Kidney capillary endothelial cell (primary cell): ENCODE measurements around the gene HOXC9.

Experiments used
- DNase-seq: peaks from one replicate; pipeline ENCODE4 v3.0.0-alpha.2; 2018; ENCODE audit warnings: low spot score

Gene HOXC9

DNA sequence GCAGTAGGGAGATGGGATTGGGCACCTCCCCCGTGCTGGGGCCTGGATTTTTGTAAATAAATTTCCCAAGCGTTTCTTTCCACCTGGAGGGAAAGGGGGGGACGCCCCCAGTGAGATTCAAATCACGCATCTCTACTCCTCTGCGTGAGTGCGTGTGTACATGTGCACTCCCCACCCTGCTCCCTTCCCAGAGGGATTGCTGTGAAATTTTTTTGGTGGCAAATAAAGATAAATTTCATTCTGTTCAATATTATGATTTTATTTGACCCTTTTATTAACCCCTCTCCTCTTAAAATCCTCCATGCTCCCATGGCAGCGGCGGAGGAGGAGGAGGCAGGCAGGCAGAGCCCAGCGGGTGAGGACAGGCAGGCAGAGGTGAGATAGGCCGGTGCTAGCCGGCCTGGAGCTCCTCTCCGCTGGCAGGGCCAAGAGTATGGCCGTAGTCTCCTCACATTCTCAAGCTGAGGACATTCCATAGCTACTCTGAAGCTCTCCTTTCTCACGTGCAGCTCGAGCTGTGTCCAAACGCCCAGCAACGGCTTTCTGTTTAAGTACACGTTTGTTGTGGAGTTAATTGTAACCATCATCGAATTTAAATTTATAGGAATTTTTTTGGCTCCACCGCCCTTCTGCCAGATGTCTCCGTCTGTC lies 23.7 kb upstream of the HOXC9 start:
- DNase-seq, result no peak

DNA sequence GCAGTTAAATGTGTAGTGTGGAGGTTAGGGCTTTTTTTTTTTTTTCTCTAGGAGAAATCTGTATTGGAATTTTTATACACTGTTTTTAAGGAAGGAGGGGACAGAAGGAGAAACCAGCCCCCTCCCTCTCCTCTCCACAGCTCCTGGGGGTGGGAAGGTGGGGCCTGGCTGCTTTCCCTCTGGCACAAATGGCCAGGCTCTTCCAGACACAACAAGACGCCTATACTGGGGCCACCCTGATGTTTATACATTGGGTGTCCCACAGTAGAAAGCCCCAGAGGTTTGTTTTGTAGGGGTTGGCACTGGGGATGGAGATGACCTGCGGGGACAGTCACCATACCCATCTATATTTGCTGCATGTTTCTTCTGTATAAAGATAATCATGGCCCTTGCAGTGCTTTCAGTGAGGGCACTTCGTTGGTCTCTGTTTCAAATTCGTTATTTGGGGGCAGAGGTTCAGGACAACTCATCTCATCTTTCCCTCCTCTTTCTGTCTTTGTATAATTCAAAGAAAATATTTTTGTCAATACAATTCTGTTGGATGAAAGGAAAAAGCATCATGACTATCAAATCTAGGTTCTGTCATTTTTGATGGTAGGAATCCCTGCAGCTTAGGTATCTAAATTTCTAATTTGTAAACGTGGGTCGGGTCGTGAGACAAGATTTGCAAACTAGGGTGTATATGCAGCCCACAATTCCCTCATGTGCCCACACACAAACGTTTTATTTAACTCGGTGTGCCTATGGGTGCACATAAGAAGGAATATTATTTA lies 23.0 kb upstream of the HOXC9 start:
- no peak for DNase-seq

DNA sequence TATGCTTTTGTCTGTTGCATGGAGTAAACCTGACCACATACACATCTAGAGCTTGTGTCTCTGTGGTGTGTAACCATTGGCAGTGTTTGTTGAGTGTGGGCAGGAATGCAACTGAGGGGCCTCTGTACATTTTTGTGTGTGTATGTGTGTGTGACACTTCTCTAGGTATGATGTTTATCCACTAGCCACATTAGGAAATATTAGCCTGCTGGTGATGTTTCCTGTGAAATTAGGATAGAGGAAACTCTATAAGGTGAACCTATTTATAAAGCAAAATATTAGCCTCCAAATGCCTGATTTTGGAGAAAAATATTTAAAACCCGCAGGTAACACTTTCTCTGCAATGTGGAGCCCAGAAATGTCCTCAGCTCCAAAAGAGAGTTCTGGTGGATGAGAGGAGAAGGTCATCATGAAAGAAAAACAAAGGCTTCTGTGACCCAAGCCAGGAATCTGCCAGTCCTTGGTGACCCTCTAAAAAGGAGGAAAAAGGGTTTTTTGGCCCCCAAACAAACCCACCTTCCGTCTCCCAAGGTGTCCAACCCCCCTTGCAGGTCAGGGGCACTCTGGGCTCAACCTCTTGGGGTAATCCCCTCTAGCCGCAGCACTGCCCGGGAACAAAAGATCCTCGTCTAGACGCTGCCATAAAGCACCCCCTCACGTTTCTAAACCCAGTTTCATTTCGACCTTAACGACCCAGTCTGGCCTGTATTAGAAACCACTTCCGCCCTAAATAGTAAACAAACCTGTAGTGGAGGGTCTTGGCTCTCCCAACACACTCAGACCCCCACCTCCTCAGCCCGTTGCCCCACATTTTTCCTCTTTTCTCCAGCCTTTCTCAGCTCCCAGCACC lies 22.1 kb upstream of the HOXC9 start:
- no peak for DNase-seq

DNA sequence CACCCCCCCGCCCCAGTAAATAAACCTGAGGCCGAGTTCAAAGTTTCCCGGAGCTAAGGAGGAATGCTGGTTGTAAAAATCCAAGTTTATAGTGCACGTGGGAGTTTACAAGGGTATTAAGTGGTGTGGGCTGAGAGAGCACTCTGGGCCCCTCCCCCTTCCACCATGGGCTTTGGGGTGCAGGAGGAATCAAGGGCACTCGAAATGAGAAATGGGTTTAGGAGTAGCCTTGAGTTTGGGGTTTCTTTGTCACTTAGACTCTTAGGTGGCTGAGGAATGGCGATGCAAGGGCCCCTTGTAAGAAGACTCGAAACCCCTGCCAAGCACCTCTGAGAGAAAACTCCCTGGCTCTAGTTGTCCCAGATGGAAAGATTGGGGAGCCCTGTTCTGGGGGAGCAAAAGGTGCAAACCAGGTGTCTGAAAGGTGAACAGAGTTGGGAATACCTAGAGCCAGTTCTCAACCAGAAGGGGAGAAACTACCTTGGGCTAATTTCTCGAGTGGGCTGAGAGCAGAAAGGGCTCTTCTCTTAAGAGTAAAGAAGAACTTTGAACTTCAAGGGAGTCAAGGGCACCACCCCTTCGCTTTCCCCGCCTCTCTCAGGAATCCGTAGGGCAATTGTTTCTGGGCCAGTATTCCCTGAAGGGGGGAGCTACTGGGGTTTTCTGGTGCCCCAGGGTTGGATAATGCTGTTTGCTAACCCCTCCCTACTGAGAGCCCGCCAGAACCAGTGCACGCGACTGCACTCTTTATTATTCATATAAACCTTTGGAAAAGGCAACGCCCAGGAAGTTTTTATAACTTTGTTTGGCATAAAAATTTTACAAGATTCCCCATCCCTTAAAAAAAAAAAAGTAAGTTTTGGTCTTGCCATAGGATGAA lies 21.2 kb upstream of the HOXC9 start:
- no peak for DNase-seq

DNA sequence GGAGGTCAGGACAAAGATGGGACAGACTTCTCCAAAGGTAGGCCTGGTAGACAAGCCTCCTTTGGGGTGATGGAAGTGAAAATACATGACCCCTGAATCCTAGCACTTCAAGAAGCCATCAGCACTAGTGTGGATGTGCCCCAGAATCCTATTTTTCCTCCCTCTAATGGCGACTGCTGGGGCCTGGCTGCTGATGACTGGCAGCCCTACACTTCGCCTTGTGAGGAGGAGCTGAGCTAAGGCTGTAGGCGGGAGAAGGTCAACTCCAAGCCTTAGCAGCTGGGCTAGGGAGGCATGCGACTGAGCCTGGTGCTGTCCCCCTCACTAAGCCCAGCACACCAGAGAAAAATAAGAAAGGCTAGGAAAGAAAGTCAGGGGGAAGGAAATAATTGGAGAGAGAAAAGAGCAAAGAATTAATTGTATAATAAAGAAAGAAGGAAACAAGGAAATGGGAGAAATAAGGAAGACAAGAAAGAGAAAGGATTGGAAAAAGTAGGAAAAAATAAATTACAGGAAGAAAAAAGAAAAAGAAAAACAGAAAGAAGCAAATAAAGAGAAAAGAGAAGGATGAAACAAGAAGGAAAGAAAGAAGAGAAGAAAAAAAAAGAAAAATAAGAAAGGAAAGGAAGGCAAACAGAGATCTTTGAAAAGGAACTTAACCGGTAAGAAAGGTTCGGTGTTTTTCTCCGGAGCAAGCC lies 19.7 kb upstream of the HOXC9 start:
- no peak for DNase-seq

DNA sequence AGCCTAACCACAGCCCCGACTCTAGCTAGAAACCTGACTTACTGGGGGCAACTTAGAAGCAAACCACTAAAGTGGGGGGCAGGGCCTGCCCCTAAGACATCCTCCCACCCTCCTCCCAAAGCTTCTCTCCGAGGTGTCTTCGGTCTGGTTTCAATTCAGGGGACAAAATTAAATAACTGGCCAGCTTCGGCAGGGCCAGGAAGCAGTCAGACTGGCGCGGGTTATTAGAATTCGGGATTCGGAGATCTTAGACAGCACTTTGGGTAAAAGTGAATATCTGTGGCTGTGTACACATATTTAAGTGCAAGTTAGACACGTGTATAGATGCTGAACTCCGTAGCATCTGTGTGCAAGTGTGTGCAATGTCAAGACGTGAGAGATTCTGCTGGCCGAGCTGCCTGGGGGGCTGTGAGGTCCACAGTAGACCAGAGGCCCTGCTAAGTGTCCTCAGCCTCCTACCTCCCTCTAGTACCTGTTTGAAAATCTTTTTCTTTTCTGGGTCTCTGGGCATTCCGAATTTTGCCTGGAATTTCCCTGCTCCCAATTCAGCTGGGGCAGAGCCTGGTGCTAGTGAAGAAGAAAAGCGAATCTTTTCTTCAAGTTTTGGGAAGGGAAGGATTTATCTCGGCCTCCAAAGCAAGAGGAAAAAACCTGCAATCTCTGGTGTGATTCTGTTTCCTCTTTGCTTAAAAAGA lies 19.0 kb upstream of the HOXC9 start:
- no peak for DNase-seq

DNA sequence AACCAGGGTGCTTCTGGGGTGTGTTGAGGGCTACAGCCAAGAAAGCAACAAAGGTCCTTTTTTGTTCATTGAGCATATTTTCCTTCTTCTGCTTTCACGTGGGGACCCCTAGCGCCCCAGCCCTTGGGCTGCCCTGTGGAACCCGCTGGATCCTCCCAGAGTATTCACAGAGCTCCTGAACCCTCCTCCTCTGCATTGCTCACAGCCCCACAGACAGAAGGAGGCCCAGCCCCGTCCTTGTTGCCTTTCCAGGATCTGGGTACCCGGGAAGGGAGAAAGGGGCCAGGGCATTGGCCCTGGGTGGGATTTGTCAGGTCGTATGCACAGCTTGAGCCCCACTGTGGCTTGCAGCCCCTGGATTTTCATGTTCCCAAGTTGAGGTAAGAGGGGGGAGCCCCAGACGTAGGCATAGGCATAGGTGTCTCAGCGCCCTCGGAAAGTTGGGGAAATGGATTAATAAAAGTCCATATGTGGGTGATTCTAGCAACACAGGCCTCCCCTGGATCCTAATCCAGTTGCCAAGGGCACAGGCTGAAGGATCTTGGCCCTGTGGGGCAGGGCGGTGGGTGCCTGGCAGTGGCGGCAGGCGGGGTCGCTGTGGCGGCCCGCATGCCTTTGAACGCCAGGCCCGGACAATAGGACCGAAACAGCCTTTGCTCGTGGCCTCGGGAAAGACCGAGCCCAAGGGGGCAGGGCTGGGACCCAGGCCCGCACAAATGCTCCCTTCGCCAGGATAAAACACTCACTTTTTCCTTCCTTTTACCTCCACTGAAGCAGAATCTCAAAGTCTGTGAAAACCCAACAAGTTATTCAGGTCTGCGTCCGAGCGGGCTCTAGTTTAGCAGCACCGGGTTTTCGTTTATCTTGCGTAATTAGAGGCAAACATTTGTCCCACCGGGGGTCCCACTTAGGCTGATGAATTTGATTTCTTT lies 18.1 kb upstream of the HOXC9 start:
- DNase-seq, result no peak

DNA sequence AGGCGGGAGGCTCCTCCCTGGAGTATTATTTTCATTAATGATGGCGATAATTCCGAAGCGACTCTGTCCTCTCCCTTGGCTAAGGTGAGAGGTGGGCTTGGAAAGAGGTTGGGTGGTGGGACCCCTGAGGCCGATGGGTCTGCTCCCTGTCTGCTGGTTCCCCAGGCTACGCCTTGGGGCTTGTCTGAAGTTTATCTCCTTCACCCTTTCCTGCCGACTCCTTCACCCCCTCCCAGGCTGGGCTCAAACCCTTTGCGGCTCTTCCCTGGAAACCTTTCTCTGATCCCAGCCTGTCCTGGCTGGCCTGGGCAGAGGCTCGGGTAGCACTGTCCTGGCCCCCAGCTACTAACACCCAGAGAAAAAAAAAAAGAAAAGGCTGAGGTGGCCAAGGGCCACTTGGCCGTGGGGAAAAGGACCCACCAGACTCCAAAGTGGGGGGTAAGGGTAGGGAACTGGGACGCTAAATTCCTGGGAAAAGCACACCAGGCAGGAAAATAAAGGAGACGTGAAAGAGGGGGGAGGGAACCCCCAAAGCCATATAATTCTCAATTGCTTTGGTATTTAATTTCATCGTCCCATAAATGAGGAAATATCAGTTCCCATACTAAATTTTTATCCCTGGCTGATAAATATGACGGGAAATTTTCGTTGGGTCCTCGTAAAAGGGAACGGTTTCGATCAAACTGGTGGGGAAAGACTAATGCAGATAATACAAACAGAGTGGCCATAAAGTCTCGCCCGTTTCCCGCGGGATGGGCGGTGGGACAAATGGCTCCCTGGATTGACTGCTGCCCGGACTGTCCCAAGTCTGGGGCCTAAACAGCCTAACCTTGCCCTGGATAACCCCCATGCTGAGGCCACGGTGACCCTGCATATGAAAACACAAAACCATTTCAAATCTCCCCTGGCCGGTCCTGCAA lies 17.1 kb upstream of the HOXC9 start:
- DNase-seq, result no peak

DNA sequence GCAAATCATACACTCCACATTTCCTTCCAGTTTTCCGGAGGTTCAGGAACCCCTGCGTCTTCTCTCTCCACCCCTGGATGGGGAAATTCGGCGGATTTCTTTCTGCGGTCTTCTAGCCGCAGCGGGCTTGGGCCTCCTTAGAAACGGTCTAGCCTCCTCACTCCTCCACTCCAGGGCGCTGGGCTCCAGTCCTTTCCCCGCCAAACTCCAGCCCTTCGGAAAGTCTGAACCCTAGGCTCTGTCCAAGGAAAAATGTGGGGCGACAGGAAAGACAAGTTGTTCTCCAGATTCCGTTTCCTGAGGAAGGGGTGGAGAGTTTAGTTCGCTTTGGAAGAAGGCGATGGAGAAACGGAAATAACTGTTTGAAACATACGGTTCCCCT lies 16.4 kb upstream of the HOXC9 start:
- DNase-seq, result no peak

DNA sequence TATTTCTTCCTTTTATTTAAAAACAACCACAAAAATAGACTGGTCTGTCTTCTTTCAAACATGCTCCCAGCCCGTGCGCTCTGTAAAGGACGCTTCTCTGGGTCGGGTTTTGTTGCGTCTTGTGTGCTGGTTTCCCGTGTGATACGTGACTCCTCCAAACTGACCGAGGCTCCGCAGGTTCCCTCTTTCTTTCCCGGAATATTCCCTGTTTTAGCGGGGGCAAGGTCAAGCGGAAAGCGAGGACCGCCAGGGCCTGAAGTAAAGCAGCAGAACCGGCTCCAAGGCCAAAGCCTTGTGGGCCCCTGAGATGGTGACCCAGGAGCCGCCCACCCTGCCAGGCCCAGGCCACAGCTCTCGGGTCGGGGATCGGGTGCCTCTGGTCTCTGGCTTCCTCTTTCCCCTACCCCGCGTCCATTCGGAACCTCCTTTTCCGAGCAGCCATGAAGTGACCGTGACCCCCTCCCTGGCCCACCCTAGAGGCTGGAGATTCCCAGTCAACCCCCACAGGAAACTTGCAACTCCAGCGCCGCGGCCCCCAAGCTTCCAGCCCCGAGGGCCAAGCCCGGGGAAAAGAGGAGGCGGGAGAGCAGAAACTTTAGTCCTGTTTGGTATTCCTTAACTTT lies 15.9 kb upstream of the HOXC9 start:
- DNase-seq, result no peak

DNA sequence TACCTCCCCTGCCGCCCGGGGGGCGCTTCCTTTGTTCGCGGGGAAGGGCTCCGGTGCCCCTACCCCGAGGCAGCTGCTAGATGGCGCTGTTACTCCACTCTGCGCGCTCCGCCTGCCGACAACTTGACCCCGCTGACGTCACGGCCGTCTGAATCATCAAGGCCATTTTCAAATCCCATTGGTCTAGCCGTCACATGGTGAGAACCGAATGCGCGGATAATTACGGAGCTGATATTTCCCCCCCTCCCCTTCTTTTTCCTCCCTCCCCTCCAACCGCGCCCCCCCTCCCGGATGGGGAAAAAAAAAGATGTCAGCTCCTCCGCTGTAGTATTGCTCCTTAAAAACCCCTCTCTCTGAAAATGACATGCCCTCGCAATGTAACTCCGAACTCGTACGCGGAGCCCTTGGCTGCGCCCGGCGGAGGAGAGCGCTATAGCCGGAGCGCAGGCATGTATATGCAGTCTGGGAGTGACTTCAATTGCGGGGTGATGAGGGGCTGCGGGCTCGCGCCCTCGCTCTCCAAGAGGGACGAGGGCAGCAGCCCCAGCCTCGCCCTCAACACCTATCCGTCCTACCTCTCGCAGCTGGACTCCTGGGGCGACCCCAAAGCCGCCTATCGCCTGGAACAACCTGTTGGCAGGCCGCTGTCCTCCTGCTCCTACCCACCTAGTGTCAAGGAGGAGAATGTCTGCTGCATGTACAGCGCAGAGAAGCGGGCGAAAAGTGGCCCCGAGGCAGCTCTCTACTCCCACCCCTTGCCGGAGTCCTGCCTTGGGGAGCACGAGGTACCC lies 14.9 kb upstream of the HOXC9 start, which contains the start of gene HOXC10:
TSS of gene HOXC10 (plus strand) at position 246 of the 791 bp plus-strand sequence. CDS start at position 360, 114 bp downstream.
- DNase-seq, result peak; percentile 86

DNA sequence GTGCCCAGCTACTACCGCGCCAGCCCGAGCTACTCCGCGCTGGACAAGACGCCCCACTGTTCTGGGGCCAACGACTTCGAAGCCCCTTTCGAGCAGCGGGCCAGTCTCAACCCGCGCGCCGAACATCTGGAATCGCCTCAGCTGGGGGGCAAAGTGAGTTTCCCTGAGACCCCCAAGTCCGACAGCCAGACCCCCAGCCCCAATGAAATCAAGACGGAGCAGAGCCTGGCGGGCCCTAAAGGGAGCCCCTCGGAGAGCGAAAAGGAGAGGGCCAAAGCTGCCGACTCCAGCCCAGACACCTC lies 14.3 kb upstream of the HOXC9 start:
- no peak for DNase-seq

DNA sequence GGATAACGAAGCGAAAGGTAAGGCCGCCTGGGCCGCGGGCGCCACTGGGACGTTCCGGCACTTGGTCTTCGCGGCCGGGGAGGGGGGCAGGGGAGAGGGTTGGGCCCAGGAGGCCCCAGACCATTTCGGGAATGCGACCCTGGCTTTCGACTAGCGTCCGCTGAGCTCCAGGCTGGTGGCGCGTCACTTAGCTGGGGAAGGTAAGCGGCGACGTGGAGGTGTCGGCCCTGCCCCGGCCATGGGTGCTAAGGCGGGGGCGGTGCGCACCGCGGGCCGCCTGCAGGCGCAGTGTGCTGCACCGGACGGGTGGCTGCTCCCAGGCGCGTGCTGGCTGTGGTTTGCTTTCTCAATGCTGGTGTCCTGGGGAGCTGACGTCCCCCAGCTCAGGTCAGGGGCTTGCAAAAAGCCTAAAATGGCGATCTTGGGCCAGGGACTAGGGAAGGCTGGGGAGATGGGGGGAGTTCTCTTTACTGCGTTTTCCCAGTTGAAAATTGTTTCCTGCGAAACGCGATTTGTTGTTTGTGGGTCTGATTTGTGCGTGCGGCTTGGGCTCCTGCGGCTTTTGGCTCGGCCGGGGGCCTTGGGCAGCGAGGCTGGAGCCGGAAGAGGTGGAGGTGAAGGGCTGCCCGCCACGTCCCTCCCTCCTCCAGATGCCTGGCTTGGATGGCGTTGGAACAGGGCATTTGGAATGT lies 13.8 kb upstream of the HOXC9 start:
- DNase-seq, result no peak

DNA sequence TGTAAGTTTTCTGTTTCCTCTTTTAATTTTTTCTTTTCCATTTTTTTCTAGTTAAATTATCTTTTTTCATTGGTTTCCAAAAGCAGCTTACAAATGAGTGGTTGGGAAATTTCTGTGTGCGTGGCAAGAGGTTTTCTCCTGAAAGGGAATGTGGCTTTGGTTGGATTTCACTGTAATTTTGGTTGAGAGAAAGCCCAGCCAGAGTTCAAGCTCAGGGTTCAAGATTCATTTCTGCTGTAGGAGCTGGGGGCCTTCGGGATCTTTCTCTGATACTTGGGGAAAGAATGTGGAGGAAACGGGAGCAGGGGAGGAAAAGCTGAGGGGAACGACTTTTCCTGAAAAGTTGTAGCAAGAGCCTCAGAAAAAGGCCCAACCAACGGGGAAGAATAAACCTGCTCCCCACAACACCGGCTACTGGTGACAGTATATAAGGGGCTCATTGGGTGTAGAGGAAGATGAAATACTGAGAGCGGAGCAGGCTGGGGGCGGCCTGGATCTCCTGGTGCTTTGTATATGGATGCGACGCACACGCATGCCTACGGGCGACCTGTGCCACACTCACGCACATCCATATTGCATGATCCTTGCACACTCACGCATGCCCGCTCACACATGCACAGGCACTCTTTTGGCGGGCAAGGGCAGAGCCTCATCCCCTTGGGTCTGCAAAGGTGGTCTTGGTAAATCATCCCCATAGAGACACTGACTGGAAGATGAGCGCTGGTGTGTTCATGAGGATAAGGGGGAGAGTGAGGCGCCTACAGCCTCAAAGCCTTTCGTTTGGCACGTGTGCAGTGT lies 13.1 kb upstream of the HOXC9 start:
- no peak for DNase-seq

DNA sequence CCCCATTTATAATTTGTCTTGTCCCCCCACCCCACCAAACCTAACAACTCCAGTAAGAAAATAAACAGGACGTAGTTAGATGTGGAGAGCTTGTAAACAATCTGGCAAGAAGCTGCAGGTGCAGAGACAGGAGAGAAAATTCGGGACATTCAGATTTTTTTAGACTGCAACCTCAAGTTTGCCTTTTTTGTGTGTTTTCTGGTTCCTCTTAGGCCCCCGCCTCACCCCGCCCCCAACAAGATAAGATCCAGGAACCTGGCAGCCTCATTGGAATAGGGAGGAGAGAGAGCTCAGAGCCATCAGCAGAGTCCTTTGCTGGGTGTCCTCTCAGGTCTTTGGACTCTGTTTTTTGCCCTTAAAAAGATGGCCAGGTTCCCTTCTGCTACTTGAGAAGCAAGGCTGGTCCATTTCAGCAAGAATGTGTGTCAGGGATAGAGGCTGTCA lies 12.2 kb upstream of the HOXC9 start:
- no peak for DNase-seq
